GM20000 (cell line): ENCODE results near the gene STX3.

ENCODE experiments used
- DNase-seq: peaks from one replicate; pipeline ENCODE4 v3.0.0; 2012; ENCODE audit warnings: low spot score
- TF ChIP-seq, protein P1 (sequence below): IDR thresholded peaks from 2 replicates; pipeline ENCODE4 v1.5.1; 2012; ENCODE audit warnings: mild to moderate bottlenecking, control low read depth; ENCODE audit errors: extremely low read depth, missing control alignments

STX3 gene

GRCh38 chr11:59730896-59731565, 24.1 kb upstream of the STX3 start:
- TF ChIP-seq, protein P1, sequence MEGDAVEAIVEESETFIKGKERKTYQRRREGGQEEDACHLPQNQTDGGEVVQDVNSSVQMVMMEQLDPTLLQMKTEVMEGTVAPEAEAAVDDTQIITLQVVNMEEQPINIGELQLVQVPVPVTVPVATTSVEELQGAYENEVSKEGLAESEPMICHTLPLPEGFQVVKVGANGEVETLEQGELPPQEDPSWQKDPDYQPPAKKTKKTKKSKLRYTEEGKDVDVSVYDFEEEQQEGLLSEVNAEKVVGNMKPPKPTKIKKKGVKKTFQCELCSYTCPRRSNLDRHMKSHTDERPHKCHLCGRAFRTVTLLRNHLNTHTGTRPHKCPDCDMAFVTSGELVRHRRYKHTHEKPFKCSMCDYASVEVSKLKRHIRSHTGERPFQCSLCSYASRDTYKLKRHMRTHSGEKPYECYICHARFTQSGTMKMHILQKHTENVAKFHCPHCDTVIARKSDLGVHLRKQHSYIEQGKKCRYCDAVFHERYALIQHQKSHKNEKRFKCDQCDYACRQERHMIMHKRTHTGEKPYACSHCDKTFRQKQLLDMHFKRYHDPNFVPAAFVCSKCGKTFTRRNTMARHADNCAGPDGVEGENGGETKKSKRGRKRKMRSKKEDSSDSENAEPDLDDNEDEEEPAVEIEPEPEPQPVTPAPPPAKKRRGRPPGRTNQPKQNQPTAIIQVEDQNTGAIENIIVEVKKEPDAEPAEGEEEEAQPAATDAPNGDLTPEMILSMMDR, result no peak
- DNase-seq, result no peak

GRCh38 chr11:59746111-59746510, 9.1 kb upstream of the STX3 start:
- TF ChIP-seq, protein P1, result no peak
- DNase-seq, result no peak

- TF ChIP-seq, protein P1, result peak; percentile 59
These were observed 1.3 kb upstream of the STX3 start for GRCh38 chr11:59753650-59754493.

GRCh38 chr11:59754494-59754858, 700 bp upstream of the STX3 start:
- peak; percentile 59 for DNase-seq
- TF ChIP-seq, protein P1, result no peak

More at GRCh38 chr11:59753650-59754493, 1.3 kb upstream of the STX3 start:
- peak; percentile 92 for DNase-seq

DNA sequence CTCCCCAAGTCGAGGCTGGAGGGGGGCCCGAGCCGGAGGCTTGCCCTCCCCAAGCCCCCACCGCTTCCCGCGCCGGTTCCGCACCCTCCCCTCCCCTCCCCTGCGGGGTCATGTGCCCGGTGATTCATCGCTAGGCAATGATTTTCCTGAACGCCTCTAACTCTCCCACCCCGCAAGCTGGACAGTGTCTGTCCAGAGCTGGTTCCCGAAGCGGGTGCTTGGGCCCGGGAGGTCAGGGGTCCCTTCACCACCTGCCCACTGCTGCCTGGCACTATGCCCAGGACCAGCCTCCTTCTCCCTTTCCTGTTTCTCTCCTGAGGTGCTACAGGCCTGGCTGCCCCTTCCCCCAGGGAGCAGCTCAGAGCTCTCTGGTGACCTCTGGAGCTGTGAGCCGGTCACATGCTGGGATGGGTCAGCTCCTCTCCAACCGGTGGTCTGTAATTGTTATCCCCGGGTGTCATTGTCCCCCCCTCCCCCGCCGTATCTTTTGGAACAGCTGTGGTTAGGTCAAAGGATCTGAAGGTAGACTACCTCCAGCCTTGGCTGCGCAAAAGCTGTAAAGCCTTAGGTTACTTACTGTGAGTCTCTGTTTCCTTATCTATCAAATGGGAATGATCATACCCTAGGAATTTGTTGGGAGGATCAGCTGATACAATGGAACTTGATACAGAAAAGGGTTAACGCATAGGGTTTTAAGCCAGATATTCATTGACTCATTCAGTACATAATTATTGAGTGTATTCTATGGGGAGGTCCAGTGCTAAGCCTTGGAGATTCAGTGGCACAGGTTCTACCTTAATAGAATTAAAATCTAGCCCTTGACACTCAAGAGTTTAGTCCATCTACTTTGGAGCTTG, 753 bp downstream of the STX3 start:
- DNase-seq, result no peak
- TF ChIP-seq, protein P1, result no peak

DNA sequence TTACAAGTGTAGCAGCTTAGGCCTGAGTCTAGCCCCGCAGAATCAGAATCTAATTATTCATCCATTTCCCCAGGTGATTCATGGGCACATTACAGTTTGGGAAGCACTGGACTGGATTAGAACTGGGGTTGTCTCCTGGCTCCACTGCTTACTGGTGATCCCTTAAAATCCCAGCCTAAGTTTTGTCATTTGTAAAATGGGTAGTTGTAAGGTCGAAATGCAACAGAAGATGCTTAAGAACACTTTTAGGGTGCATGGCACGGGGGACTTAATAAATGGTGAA, 1.3 kb downstream of the STX3 start:
- no peak for DNase-seq
- TF ChIP-seq, protein P1, result no peak

- peak; percentile 56 for DNase-seq
- TF ChIP-seq, protein P1, result no peak
These were observed 1.7 kb downstream of the STX3 start for GRCh38 chr11:59756845-59757244.
